Smooth muscle cell (in vitro differentiated cells): ENCODE results near the gene NHLH1. TPM values are rescaled to one million over a fixed set of nuclear protein-coding genes. Genes with fewer than 3 reads are reported as not detected.

Experiments
- DNase-seq: peaks from one replicate; lab custom pipeline; 2025; ENCODE audit not compliant: unreplicated experiment; lab: John Stamatoyannopoulos, UW
- H2AFZ ChIP-seq: fragments of 200-600 bp; sonication (generic); 2 replicates; pipeline ENCODE4 v1.6.0; 2016; ENCODE audit warnings: antibody characterized with exemption, low read depth, mild to moderate bottlenecking
- H3F3A ChIP-seq: fragments of 200-600 bp; sonication (generic); 2 replicates; pipeline ENCODE4 v1.6.0; 2017; ENCODE audit warnings: antibody characterized with exemption, low read depth
- H3K27ac ChIP-seq: fragments of 200-600 bp; sonication (generic); 2 replicates; pipeline ENCODE4 v1.5.1; 2016; ENCODE audit warnings: low read depth, mild to moderate bottlenecking
- H3K27me3 ChIP-seq: fragments of 200-600 bp; sonication (generic); 2 replicates; pipeline ENCODE4 v1.6.1; 2016; ENCODE audit warnings: low read depth, mild to moderate bottlenecking
- H3K36me3 ChIP-seq: fragments of 200-600 bp; sonication (generic); 2 replicates; pipeline ENCODE4 v1.5.1; 2016; ENCODE audit warnings: low read depth
- H3K4me1 ChIP-seq: fragments of 200-600 bp; sonication (generic); 2 replicates; pipeline ENCODE4 v1.5.1; 2016; ENCODE audit warnings: low read depth
- H3K4me2 ChIP-seq: fragments of 200-600 bp; sonication (generic); 2 replicates; pipeline ENCODE4 v1.6.0; 2016; ENCODE audit warnings: mild to moderate bottlenecking
- H3K4me3 ChIP-seq: fragments of 200-600 bp; sonication (generic); 2 replicates; pipeline ENCODE4 v1.5.1; 2016; ENCODE audit warnings: mild to moderate bottlenecking
- H3K79me2 ChIP-seq: fragments of 200-600 bp; sonication (generic); 2 replicates; pipeline ENCODE4 v1.6.0; 2016; ENCODE audit warnings: low read depth, mild to moderate bottlenecking
- H3K9ac ChIP-seq: fragments of 200-600 bp; sonication (generic); 2 replicates; pipeline ENCODE4 v1.6.0; 2016; ENCODE audit warnings: low read depth
- H3K9me3 ChIP-seq: fragments of 200-600 bp; sonication (generic); replicated peaks from 2 replicates; pipeline ENCODE4 v1.5.1; 2016; ENCODE audit warnings: low read depth
- H4K20me1 ChIP-seq: fragments of 200-600 bp; sonication (generic); 2 replicates; pipeline ENCODE4 v1.6.0; 2016; ENCODE audit warnings: low read depth
- CTCF ChIP-seq: fragments of 200-600 bp; sonication (generic); IDR thresholded peaks from 2 replicates; pipeline ENCODE4 v1.5.1; 2017; ENCODE audit warnings: borderline replicate concordance, mild to moderate bottlenecking, antibody characterized with exemption; ENCODE audit not compliant: insufficient read depth, poor library complexity, severe bottlenecking
- WGBS: methylation state at CpG from one replicate; pipeline ENCODE4 v1.1.7; 2016; ENCODE audit warnings: low lambda C conversion rate; 5-methylcytosine and 5-hydroxymethylcytosine counted together
- polyA plus RNA-seq: library from polyadenylated mRNA; unstranded; fragments of >200 nt; fragmentation: Nextera tagmentation; extraction: Ambion mirVana; gene quantifications from 2 replicates; pipeline ENCODE4 v1.2.1, GENCODE V29; 2016
- total RNA-seq: library from RNA; depleted of rRNA; stranded (reverse); fragments of >200 nt; gene quantifications from 2 replicates; pipeline ENCODE4 v1.2.3, GENCODE V29; 2014

Gene NHLH1
- total and polyA plus RNA-seq, 2 experiments from 2014 or later = 0.27 TPM; not detected in 1

- Histone ChIP-seq H3K9ac (no peak overlapping the region), H3K36me3 (peaks cover 5% of the 10 kb centered on the region), H3F3A (no peaks in the 10 kb centered on the region), H3K79me2 (no peaks in the 10 kb centered on the region), H3K4me1 (no peaks in the 10 kb centered on the region), H3K27ac (no peak overlapping the region), H3K4me3 (no peak overlapping the region), H3K9me3 (no peaks in the 10 kb centered on the region), H3K27me3 (no peaks in the 10 kb centered on the region), H4K20me1 (no peaks in the 10 kb centered on the region), H2AFZ (no peak overlapping the region), H3K4me2 (no peak overlapping the region)
- TF ChIP-seq CTCF = no peak
- 92% methylated on average over 2 of the region's 2 CpGs for WGBS
- DNase-seq = no peak
Measured at GRCh38 chr1:160353223-160353622, 13.6 kb upstream of the NHLH1 start.

GRCh38 chr1:160354388-160354985 lies 12.4 kb upstream of the NHLH1 start:
- Histone ChIP-seq H3K9ac (no peak overlapping the region), H3K4me2 (no peak overlapping the region), H3K36me3 (peaks cover 5% of the 10 kb centered on the region), H3K4me1 (no peaks in the 10 kb centered on the region), H3K27ac (no peak overlapping the region), H4K20me1 (no peaks in the 10 kb centered on the region), H3F3A (no peaks in the 10 kb centered on the region), H3K9me3 (no peaks in the 10 kb centered on the region), H3K79me2 (no peaks in the 10 kb centered on the region), H3K27me3 (no peaks in the 10 kb centered on the region), H2AFZ (no peak overlapping the region), H3K4me3 (no peak overlapping the region)
- DNase-seq = no peak
- WGBS = 78% methylated on average over 5 of the region's 5 CpGs
- TF ChIP-seq CTCF = peak; percentile 43

GRCh38 chr1:160357286-160358002 lies 9.4 kb upstream of the NHLH1 start:
- Histone ChIP-seq H3K79me2 (no peaks in the 10 kb centered on the region), H3K9ac (no peak overlapping the region), H3K27ac (no peak overlapping the region), H3K9me3 (no peaks in the 10 kb centered on the region), H4K20me1 (no peaks in the 10 kb centered on the region), H3K4me3 (no peak overlapping the region), H3K36me3 (peaks cover 5% of the 10 kb centered on the region), H3K4me2 (no peak overlapping the region), H3F3A (no peaks in the 10 kb centered on the region), H3K4me1 (peaks cover 7% of the 10 kb centered on the region), H3K27me3 (no peaks in the 10 kb centered on the region), H2AFZ (no peak overlapping the region)
- DNase-seq = no peak
- 88% methylated on average over 7 of the region's 7 CpGs for WGBS
- TF ChIP-seq CTCF = no peak

- no peak for TF ChIP-seq CTCF
Measured at GRCh38 chr1:160358073-160358472, 8.8 kb upstream of the NHLH1 start.

More at GRCh38 chr1:160358073-160358472, 8.8 kb upstream of the NHLH1 start:
- H3K27me3 ChIP-seq = no peaks in the 10 kb centered on the region
- H3K36me3 ChIP-seq = peaks cover 5% of the 10 kb centered on the region
- H2AFZ ChIP-seq = no peak overlapping the region
- WGBS = 98% methylated on average over 4 of the region's 4 CpGs
- H4K20me1 ChIP-seq = no peaks in the 10 kb centered on the region
- peaks cover 13% of the 10 kb centered on the region for H3K4me1 ChIP-seq
- H3K79me2 ChIP-seq = no peaks in the 10 kb centered on the region
- no peak for DNase-seq
- no peak overlapping the region for H3K9ac ChIP-seq
- H3F3A ChIP-seq = no peaks in the 10 kb centered on the region
- H3K4me3 ChIP-seq = no peak overlapping the region
- H3K4me2 ChIP-seq = no peak overlapping the region
- H3K9me3 ChIP-seq = no peaks in the 10 kb centered on the region
- H3K27ac ChIP-seq = no peak overlapping the region
